H9 (cell line): Measurements from ENCODE around the gene LACRT. TPM values are rescaled to one million over a fixed set of nuclear protein-coding genes. Genes with fewer than 3 reads are reported as not detected.
A peak's percentile ranks its signal among the peaks of the same experiment; 100 is the strongest.

Experiments used
- DNase-seq: peaks from one replicate; pipeline ENCODE4 v3.0.0-alpha.2; 2017
- H2AFZ ChIP-seq: one replicate; pipeline ENCODE4 v1.6.1; 2013; ENCODE audit warnings: mild to moderate bottlenecking, low read length, control low read depth, moderate library complexity
- H2AK5ac ChIP-seq: 2 replicates; pipeline ENCODE4 v1.6.1; 2013; ENCODE audit warnings: low read length, control low read depth, mixed read lengths; ENCODE audit not compliant: insufficient read length
- H2BK120ac ChIP-seq: one replicate; pipeline ENCODE4 v1.6.1; 2013; ENCODE audit warnings: low read depth, mild to moderate bottlenecking, low read length, control low read depth, inconsistent platforms; ENCODE audit not compliant: poor library complexity, severe bottlenecking
- H2BK12ac ChIP-seq: 2 replicates; pipeline ENCODE4 v1.6.1; 2013; ENCODE audit warnings: low read length, control low read depth, mixed read lengths, low read depth; ENCODE audit not compliant: insufficient read length
- H2BK15ac ChIP-seq: 2 replicates; pipeline ENCODE4 v1.6.1; 2013; ENCODE audit warnings: low read depth, low read length, control low read depth
- H2BK20ac ChIP-seq: one replicate; pipeline ENCODE4 v1.6.1; 2013; ENCODE audit warnings: low read depth, mild to moderate bottlenecking, low read length, control low read depth, inconsistent platforms; ENCODE audit not compliant: poor library complexity, severe bottlenecking
- H2BK5ac ChIP-seq: 2 replicates; pipeline ENCODE4 v1.6.1; 2013; ENCODE audit warnings: low read length, control low read depth, mixed read lengths; ENCODE audit not compliant: insufficient read length
- H3K14ac ChIP-seq: 2 replicates; pipeline ENCODE4 v1.6.1; 2013; ENCODE audit warnings: low read length, control low read depth; ENCODE audit not compliant: insufficient read depth
- H3K18ac ChIP-seq: 2 replicates; pipeline ENCODE4 v1.6.1; 2013; ENCODE audit warnings: low read depth, mild to moderate bottlenecking, mixed read lengths, low read length, control low read depth; ENCODE audit not compliant: insufficient read length
- H3K23ac ChIP-seq: 2 replicates; pipeline ENCODE4 v1.6.1; 2013; ENCODE audit warnings: low read length, control low read depth, mixed read lengths, low read depth; ENCODE audit not compliant: insufficient read length
- H3K23me2 ChIP-seq: 2 replicates; pipeline ENCODE4 v1.6.1; 2013; ENCODE audit warnings: low read depth, mild to moderate bottlenecking, mixed read lengths, low read length, control low read depth; ENCODE audit not compliant: insufficient read length, poor library complexity, severe bottlenecking
- H3K27ac ChIP-seq: 2 replicates; pipeline ENCODE4 v1.5.1; 2013; ENCODE audit warnings: low read length, control low read depth, mixed read lengths, low read depth; ENCODE audit not compliant: insufficient read length
- H3K27me3 ChIP-seq: 2 replicates; pipeline ENCODE4 v1.6.1; 2013; ENCODE audit warnings: low read length, control low read depth, inconsistent platforms; ENCODE audit not compliant: insufficient read depth
- H3K4ac ChIP-seq: 2 replicates; pipeline ENCODE4 v1.6.1; 2013; ENCODE audit warnings: low read depth, mild to moderate bottlenecking, control low read depth, inconsistent platforms, low read length, moderate library complexity
- H3K4me1 ChIP-seq: 2 replicates; pipeline ENCODE4 v1.6.1; 2013; ENCODE audit warnings: low read length, control low read depth, inconsistent platforms; ENCODE audit not compliant: insufficient read depth
- H3K4me2 ChIP-seq: 2 replicates; pipeline ENCODE4 v1.6.1; 2013; ENCODE audit warnings: low read length, control low read depth, mixed read lengths; ENCODE audit not compliant: insufficient read length, insufficient read depth
- H3K56ac ChIP-seq: 2 replicates; pipeline ENCODE4 v1.6.1; 2013; ENCODE audit warnings: low read depth, mild to moderate bottlenecking, mixed read lengths, low read length, control low read depth; ENCODE audit not compliant: insufficient read length
- H3K79me1 ChIP-seq: 2 replicates; pipeline ENCODE4 v1.6.1; 2013; ENCODE audit warnings: low read depth, mild to moderate bottlenecking, moderate library complexity, low read length, control low read depth, inconsistent platforms; ENCODE audit not compliant: insufficient read depth, poor library complexity, severe bottlenecking
- H3K79me2 ChIP-seq: 2 replicates; pipeline ENCODE4 v1.6.1; 2013; ENCODE audit warnings: low read length, control low read depth, inconsistent platforms; ENCODE audit not compliant: insufficient read depth
- H3K9ac ChIP-seq: 2 replicates; pipeline ENCODE4 v1.6.1; 2013; ENCODE audit warnings: low read length, control low read depth, mixed read lengths; ENCODE audit not compliant: insufficient read length; ENCODE audit errors: extremely low read depth
- H3K9me3 ChIP-seq: one replicate; pipeline ENCODE4 v1.6.1; 2013; ENCODE audit warnings: low read depth, low read length, inconsistent platforms; ENCODE audit not compliant: control insufficient read depth
- H3T11ph ChIP-seq: one replicate; pipeline ENCODE4 v1.6.1; 2013; ENCODE audit warnings: mild to moderate bottlenecking, low read length, control low read depth, inconsistent platforms
- H4K20me1 ChIP-seq: one replicate; pipeline ENCODE4 v1.6.1; 2013; ENCODE audit not compliant: control insufficient read depth, insufficient read length, insufficient read depth
- H4K5ac ChIP-seq: 2 replicates; pipeline ENCODE4 v1.6.1; 2013; ENCODE audit warnings: low read depth, mild to moderate bottlenecking, mixed read lengths, low read length, control low read depth; ENCODE audit not compliant: insufficient read length
- H4K8ac ChIP-seq: replicated peaks from 2 replicates; pipeline ENCODE4 v1.6.1; 2013; ENCODE audit warnings: low read length, control low read depth, mixed read lengths, low read depth; ENCODE audit not compliant: insufficient read length
- H4K91ac ChIP-seq: 2 replicates; pipeline ENCODE4 v1.6.1; 2013; ENCODE audit warnings: low read depth, mild to moderate bottlenecking, moderate library complexity, mixed read lengths, low read length, control low read depth; ENCODE audit not compliant: insufficient read length
- H3K27ac Mint-ChIP-seq, 3 experiments: 2 replicates in 2 of 3; 3 replicates in 1 of 3; pipeline ENCODE4 v1.8.0; 2020 to 2021; ENCODE audit warnings: mixed read lengths in 3 of 3, mild to moderate bottlenecking in 1 of 3, moderate library complexity in 1 of 3
- H3K27me3 Mint-ChIP-seq: 2 replicates; pipeline ENCODE4 v1.8.0; 2021; ENCODE audit warnings: low read depth, mild to moderate bottlenecking, moderate library complexity, mixed read lengths
- H3K36me3 Mint-ChIP-seq, 3 experiments: 2 replicates in 2 of 3; 3 replicates in 1 of 3; pipeline ENCODE4 v1.8.0; 2020 to 2021; ENCODE audit warnings: low read depth in 3 of 3, mixed read lengths in 3 of 3; ENCODE audit not compliant: insufficient read depth in 1 of 3
- H3K4me1 Mint-ChIP-seq, 2 experiments: 2 replicates each; pipeline ENCODE4 v1.8.0; 2020; ENCODE audit warnings: mixed read lengths in 2 of 2
- H3K4me3 Mint-ChIP-seq, 2 experiments: 2 replicates in 1 of 2; 3 replicates in 1 of 2; pipeline ENCODE4 v1.8.0; 2020 to 2021; ENCODE audit warnings: mild to moderate bottlenecking in 2 of 2, mixed read lengths in 2 of 2, moderate library complexity in 1 of 2
- H3K9me3 Mint-ChIP-seq, 2 experiments: 2 replicates in 1 of 2; 3 replicates in 1 of 2; pipeline ENCODE4 v1.8.0; 2020; ENCODE audit warnings: mild to moderate bottlenecking in 2 of 2, mixed read lengths in 2 of 2, moderate library complexity in 1 of 2
- CTCF ChIP-seq: fragments of 200-600 bp; sonication (generic); conservative IDR thresholded peaks from 3 replicates; pipeline ENCODE4 v1.8.0; 2021; ENCODE audit warnings: antibody characterized with exemption, mild to moderate bottlenecking
- WGBS: extraction: QIAGEN DNeasy Blood & Tissue Kit; methylation state at CpG from one replicate; pipeline ENCODE4 v1.1.7; 2013; ENCODE audit warnings: missing lambda C conversion rate, low lambda C conversion rate, mixed read lengths; ENCODE audit not compliant: insufficient read length; ENCODE audit errors: extremely low coverage; 5-methylcytosine and 5-hydroxymethylcytosine counted together
- total RNA-seq: library from RNA; stranded (reverse); gene quantifications from 2 replicates; pipeline ENCODE4 v1.2.1, GENCODE V29; 2021

LACRT gene
- total RNA-seq, 1 experiment from 2014 or later = not detected

- H2BK20ac ChIP-seq = no peak overlapping the region
- H3K14ac ChIP-seq = no peak overlapping the region
- no peak overlapping the region for H2BK5ac ChIP-seq
- Mint-ChIP-seq H3K4me1 (no peaks in the 10 kb centered on the region), H3K9me3 (no peaks in the 10 kb centered on the region; a peak in 1 of 5 replicates), H3K4me3 (no peak overlapping the region), H3K27me3 (peaks cover 100% of the 10 kb centered on the region), H3K27ac (no peak overlapping the region), H3K36me3 (no peaks in the 10 kb centered on the region)
- no peak overlapping the region for H4K91ac ChIP-seq
- H3K27ac ChIP-seq = no peak overlapping the region
- H2AFZ ChIP-seq = no peak overlapping the region
- H3K56ac ChIP-seq = no peak overlapping the region
- H3K4ac ChIP-seq = no peak overlapping the region
- no peak overlapping the region for H4K8ac ChIP-seq
- no peak overlapping the region for H2BK15ac ChIP-seq
- H4K20me1 ChIP-seq = no peaks in the 10 kb centered on the region
- no peak for TF ChIP-seq CTCF
- no peak overlapping the region for H3T11ph ChIP-seq
- H3K23ac ChIP-seq = no peak overlapping the region
- H3K4me2 ChIP-seq = no peak overlapping the region
- H2BK12ac ChIP-seq = no peak overlapping the region
- no peak overlapping the region for H3K9ac ChIP-seq
- H3K79me1 ChIP-seq = no peaks in the 10 kb centered on the region
- no peak overlapping the region for H2AK5ac ChIP-seq
- no peaks in the 10 kb centered on the region for H3K23me2 ChIP-seq
- H2BK120ac ChIP-seq = no peak overlapping the region
- no peaks in the 10 kb centered on the region for H3K79me2 ChIP-seq
- no peak overlapping the region for H4K5ac ChIP-seq
- H3K27me3 ChIP-seq = peaks cover 27% of the 10 kb centered on the region; the same call in 1 of the 2 replicates
- H3K4me1 ChIP-seq = no peaks in the 10 kb centered on the region
- DNase-seq = peak; percentile 25
- H3K9me3 ChIP-seq = no peaks in the 10 kb centered on the region
- no peak overlapping the region for H3K18ac ChIP-seq
- WGBS = no CpG with 5 or more reads among the region's 3 CpGs
These were observed 23.0 kb downstream of the LACRT start for GRCh38 chr12:54611715-54612149.
